Progenitor cell of endocrine pancreas (in vitro differentiated cells): Measurements from ENCODE around the gene FGD6. TPM values are rescaled to one million over a fixed set of nuclear protein-coding genes. Genes with fewer than 3 reads are reported as not detected.
A peak's percentile ranks its signal among the peaks of the same experiment; 100 is the strongest.

Experiments
- DNase-seq: peaks from one replicate; pipeline ENCODE4 v3.0.0; 2021; ENCODE audit warnings: low spot score; ENCODE audit not compliant: unreplicated experiment
- H3K27ac Mint-ChIP-seq: 2 replicates; pipeline ENCODE4 v1.8.0; 2021; ENCODE audit warnings: mild to moderate bottlenecking, moderate library complexity, mixed read lengths
- H3K27me3 Mint-ChIP-seq: 2 replicates; pipeline ENCODE4 v1.8.0; 2021; ENCODE audit warnings: mixed read lengths
- H3K36me3 Mint-ChIP-seq: 2 replicates; pipeline ENCODE4 v1.8.0; 2022; ENCODE audit warnings: mixed read lengths; ENCODE audit not compliant: insufficient read depth
- H3K4me1 Mint-ChIP-seq: 2 replicates; pipeline ENCODE4 v1.8.0; 2021; ENCODE audit warnings: low read depth, mixed read lengths
- H3K4me3 Mint-ChIP-seq: 2 replicates; pipeline ENCODE4 v1.8.0; 2021; ENCODE audit warnings: low read depth, mild to moderate bottlenecking, moderate library complexity, mixed read lengths
- H3K9me3 Mint-ChIP-seq: 2 replicates; pipeline ENCODE4 v1.8.0; 2021; ENCODE audit warnings: low read depth, mixed read lengths
- total RNA-seq: library from RNA; stranded (reverse); gene quantifications from 2 replicates; pipeline ENCODE4 v1.2.1, GENCODE V29; 2021
- TF ChIP-seq, protein P1 (sequence below): fragments of 200-600 bp; sonication (generic); IDR thresholded peaks from one replicate; pipeline ENCODE4 v1.5.0; 2021; ENCODE audit warnings: antibody characterized with exemption, mild to moderate bottlenecking; ENCODE audit not compliant: unreplicated experiment

FGD6 gene
- total RNA-seq, 1 donor from 2014 or later: 68.2 TPM

DNA sequence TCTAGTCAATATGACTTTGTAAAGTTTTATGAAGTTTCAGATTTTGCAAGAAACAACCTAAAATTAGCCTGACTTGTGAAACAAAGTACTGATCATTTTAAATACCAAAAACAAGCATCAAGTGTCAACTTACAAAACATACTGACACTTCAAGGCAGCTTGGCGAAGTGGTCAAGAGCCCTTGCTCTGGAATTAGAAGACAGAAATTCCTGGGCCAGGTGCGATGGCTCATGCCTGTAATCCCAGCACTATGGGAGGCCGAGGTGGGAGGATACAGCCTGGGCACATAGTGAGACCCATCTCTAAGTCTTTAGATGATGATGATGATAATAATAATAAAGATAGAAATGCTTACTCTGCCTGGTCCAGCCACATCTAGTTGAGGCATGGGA is 98.5 kb downstream of the FGD6 start:
- peaks cover 9% of the 10 kb centered on the region for H3K4me1 Mint-ChIP-seq
- no peak overlapping the region for H3K4me3 Mint-ChIP-seq
- DNase-seq: no peak
- no peaks in the 10 kb centered on the region for H3K27me3 Mint-ChIP-seq
- TF ChIP-seq, protein P1, sequence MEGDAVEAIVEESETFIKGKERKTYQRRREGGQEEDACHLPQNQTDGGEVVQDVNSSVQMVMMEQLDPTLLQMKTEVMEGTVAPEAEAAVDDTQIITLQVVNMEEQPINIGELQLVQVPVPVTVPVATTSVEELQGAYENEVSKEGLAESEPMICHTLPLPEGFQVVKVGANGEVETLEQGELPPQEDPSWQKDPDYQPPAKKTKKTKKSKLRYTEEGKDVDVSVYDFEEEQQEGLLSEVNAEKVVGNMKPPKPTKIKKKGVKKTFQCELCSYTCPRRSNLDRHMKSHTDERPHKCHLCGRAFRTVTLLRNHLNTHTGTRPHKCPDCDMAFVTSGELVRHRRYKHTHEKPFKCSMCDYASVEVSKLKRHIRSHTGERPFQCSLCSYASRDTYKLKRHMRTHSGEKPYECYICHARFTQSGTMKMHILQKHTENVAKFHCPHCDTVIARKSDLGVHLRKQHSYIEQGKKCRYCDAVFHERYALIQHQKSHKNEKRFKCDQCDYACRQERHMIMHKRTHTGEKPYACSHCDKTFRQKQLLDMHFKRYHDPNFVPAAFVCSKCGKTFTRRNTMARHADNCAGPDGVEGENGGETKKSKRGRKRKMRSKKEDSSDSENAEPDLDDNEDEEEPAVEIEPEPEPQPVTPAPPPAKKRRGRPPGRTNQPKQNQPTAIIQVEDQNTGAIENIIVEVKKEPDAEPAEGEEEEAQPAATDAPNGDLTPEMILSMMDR: no peak
- H3K9me3 Mint-ChIP-seq: no peaks in the 10 kb centered on the region
- H3K36me3 Mint-ChIP-seq: peaks cover 5% of the 10 kb centered on the region
- no peak overlapping the region for H3K27ac Mint-ChIP-seq

DNA sequence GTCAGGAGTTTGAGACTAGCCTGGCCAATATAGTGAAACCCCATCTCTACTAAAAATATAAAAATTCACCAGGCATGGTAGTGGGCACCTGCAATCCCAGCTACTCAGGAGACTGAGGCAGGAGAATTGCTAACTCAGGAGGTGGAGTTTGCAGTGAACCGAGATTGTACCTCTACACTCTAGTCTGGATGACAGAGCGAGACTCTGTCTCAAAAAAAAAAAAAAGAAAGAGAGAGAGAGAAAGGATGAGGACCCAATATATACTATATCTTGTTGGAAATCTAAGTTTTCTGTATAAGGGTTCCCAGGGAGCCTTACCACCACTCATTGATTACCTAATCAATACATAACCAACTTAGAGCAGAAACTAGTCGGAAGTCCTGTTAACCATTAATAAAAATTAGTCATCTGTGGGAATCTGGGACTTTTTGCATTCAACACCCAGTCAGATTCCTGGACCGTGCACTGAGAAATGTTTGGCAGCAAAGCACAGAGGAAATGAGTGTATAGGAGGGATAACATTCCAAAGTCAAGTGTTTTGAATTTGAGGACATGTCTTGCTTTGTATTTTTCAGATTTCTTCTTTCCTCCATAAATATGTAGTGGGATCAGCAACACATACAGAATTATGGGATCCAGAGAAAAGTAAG is 99.0 kb downstream of the FGD6 start:
- Mint-ChIP-seq H3K27ac (peak overlapping the region; percentile 84), H3K9me3 (no peaks in the 10 kb centered on the region), H3K27me3 (no peaks in the 10 kb centered on the region)

DNA sequence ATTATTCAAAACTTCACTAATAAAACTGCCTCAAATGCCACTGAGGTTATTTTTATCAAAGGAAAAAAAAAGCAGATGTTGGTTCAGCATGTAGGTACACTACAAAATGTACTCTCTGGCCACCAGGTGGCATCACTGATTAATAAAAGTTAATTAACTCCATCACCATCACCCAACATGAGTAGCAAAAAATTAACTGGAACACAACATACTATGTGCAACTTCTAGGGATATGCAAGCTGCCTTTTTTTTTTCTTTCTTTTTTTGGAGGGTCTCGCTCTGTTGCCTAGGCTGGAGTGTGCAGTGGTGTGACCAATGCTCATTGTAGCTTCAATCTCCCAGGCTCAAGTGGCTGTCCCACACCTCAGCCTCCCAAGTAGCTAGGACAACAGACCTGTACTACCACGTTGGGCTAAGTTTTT is 100.1 kb downstream of the FGD6 start:
- TF ChIP-seq, protein P1: peak; percentile 76
- no peaks in the 10 kb centered on the region for H3K9me3 Mint-ChIP-seq
- H3K4me3 Mint-ChIP-seq: no peak overlapping the region
- DNase-seq: peak; percentile 28
- peaks cover 9% of the 10 kb centered on the region for H3K36me3 Mint-ChIP-seq
- H3K27ac Mint-ChIP-seq: peak overlapping the region; percentile 74
- peaks cover 9% of the 10 kb centered on the region for H3K4me1 Mint-ChIP-seq
- H3K27me3 Mint-ChIP-seq: no peaks in the 10 kb centered on the region

More for the DNA sequence above, 99.0 kb downstream of the FGD6 start:
- Mint-ChIP-seq H3K4me3 (no peak overlapping the region), H3K4me1 (peaks cover 9% of the 10 kb centered on the region), H3K36me3 (peaks cover 7% of the 10 kb centered on the region)
- TF ChIP-seq, protein P1: no peak
- no peak for DNase-seq

DNA sequence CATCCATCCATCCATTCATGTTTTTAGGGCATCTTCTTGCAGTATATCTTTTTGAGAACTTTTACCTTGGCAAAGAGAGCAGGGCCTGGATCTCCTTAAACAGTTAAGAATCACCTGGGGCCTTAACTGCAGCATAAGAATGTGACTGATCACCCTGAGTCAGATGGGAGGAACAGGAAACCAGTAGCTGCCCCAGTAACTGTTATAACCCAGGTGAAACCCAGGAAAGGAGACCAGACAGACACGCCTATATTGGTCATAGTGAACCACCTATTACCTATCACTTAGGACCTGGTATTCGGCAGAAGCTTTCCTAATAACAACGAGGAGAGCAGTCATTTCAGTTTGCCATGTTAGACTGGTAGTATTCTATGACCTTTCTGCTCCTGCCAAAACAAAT is 100.5 kb downstream of the FGD6 start:
- DNase-seq: no peak
- Mint-ChIP-seq H3K27me3 (no peaks in the 10 kb centered on the region), H3K4me1 (peaks cover 9% of the 10 kb centered on the region), H3K36me3 (peaks cover 9% of the 10 kb centered on the region), H3K4me3 (no peak overlapping the region), H3K9me3 (no peaks in the 10 kb centered on the region), H3K27ac (no peak overlapping the region)
- TF ChIP-seq, protein P1: no peak

DNA sequence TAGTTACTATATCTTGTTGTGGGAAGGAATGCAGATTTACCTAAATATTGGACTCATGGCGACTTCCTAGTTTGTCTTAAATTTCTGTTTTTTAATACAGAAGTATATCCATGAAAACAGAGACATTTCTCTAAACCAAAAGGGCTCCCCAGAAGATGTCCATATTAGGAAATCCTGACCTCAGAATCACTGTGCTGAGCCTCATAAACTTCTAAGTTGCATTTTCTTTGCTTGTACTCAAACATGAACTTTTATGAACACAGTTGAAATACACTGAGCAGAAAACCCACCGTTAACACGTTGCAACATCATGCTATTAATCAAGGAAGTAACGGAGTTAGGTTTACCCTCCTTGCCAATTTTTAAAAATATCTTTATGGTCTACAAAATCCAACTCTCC is 100.9 kb downstream of the FGD6 start:
- Mint-ChIP-seq H3K27me3 (no peaks in the 10 kb centered on the region), H3K27ac (no peak overlapping the region), H3K36me3 (peaks cover 11% of the 10 kb centered on the region), H3K4me3 (no peak overlapping the region), H3K4me1 (peaks cover 9% of the 10 kb centered on the region), H3K9me3 (no peaks in the 10 kb centered on the region)
- TF ChIP-seq, protein P1: no peak
- DNase-seq: no peak
